ENCODE results near the gene ELP4. TPM values are rescaled to one million over a fixed set of nuclear protein-coding genes. Genes with fewer than 3 reads are reported as not detected.

The ELP4 gene
- total and polyA plus RNA-seq, 9 of the 15 experiments (the other 6 are each of a cell fraction or from before 2014, with no cell fraction given), result 24.1 to 60.3 (median 38.7) TPM

DNA sequence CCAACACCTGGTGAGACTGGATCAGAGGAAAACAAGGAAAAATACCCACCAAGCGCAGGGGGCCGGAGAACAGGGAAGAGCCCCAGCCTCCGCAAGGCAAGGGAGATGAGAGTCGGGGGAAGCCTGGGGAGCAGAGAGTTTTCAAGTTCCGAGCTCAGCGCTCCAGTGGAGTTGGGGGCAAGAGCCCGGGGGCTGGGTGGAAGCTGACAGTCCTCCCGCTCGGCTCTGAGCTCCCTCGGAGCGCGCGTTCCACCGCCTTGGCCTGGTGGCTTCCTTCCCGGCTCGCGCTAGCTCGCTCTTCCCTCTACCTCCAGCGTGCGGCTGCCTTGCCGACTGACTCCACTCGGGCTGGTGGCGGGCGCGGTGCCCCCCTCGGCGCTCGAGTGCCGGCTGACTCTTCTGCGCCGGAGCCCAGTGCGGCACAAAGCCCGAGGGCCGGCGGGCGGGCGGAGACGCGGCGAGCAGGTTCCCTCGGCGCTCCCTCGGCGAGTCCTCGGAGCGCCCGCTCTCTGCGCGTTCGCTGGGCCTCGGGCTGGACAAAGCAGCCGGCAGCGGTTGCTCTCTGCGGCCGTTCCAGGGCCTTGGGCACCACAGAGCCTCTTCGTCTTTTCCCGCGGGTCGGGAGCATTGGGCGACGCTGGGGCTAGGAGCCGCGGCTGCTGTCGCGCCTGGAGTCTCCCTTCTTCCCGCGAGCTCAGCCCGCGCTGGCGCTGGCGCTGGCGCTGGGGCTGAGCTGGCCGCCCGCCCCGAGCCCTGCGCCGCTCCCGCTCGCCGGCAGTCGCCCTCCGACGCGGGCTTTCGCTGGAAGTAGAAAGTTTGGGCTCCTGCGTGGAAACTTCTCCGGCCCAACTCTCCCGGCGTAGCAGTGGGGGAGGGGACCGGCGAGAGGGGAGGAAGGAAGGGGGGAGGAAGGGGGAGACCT is 300.6 kb downstream of the ELP4 start (continued):
- TF ChIP-seq, protein P1, sequence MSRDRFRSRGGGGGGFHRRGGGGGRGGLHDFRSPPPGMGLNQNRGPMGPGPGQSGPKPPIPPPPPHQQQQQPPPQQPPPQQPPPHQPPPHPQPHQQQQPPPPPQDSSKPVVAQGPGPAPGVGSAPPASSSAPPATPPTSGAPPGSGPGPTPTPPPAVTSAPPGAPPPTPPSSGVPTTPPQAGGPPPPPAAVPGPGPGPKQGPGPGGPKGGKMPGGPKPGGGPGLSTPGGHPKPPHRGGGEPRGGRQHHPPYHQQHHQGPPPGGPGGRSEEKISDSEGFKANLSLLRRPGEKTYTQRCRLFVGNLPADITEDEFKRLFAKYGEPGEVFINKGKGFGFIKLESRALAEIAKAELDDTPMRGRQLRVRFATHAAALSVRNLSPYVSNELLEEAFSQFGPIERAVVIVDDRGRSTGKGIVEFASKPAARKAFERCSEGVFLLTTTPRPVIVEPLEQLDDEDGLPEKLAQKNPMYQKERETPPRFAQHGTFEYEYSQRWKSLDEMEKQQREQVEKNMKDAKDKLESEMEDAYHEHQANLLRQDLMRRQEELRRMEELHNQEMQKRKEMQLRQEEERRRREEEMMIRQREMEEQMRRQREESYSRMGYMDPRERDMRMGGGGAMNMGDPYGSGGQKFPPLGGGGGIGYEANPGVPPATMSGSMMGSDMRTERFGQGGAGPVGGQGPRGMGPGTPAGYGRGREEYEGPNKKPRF (IDR thresholded peaks at IDR 0.05; ENCODE audit: low read depth, low read length), result no peak
- TF ChIP-seq SMARCC2 (IDR thresholded peaks at IDR 0.05; ENCODE audit: low read depth) (no peak), NR3C1 (CRISPR knock-in tag; IDR thresholded peaks at IDR 0.05) (no peak), JUNB (CRISPR knock-in tag; conservative IDR thresholded peaks at IDR 0.05) (no peak), PHF21A (IDR thresholded peaks at IDR 0.05; ENCODE audit: borderline replicate concordance, low read depth) (no peak), CBFA2T2 (conservative IDR thresholded peaks at IDR 0.05) (no peak), KAT7 (CRISPR knock-in tag; IDR thresholded peaks at IDR 0.05; ENCODE audit: borderline replicate concordance) (0 out of 2 replicates have a peak, but pooled peaks have one; percentile 21), SAFB2 (IDR thresholded peaks at IDR 0.05; ENCODE audit: borderline replicate concordance, low read depth, low read length, severe bottlenecking) (no peak), ZNF384 (IDR thresholded peaks at IDR 0.05; ENCODE audit: low read depth, low read length) (no peak), KDM4B (IDR thresholded peaks at IDR 0.05; ENCODE audit: borderline replicate concordance in 2 of 2, low read depth in 1 of 2) (no peak), EP400 (IDR thresholded peaks at IDR 0.05) (no peak), POLR2AphosphoS5 (IDR thresholded peaks at IDR 0.05; ENCODE audit: control insufficient read depth, insufficient read depth, low read depth, low read length) (no peak), TGIF2 (CRISPR knock-in tag; IDR thresholded peaks at IDR 0.05) (0 out of 2 replicates have a peak, but pooled peaks have one; percentile 23), ZNF165 (CRISPR knock-in tag; IDR thresholded peaks at IDR 0.05; ENCODE audit: borderline replicate concordance) (no peak), ILF3 (IDR thresholded peaks at IDR 0.05; ENCODE audit: borderline replicate concordance) (no peak), L3MBTL2 (IDR thresholded peaks at IDR 0.05) (peak; percentile 18; the same call in 1 of the 2 replicates), POLR2G (IDR thresholded peaks at IDR 0.05; ENCODE audit: low read depth, low read length) (peak; percentile 53; the same call in 1 of the 2 replicates)
- TF ChIP-seq, protein P2, sequence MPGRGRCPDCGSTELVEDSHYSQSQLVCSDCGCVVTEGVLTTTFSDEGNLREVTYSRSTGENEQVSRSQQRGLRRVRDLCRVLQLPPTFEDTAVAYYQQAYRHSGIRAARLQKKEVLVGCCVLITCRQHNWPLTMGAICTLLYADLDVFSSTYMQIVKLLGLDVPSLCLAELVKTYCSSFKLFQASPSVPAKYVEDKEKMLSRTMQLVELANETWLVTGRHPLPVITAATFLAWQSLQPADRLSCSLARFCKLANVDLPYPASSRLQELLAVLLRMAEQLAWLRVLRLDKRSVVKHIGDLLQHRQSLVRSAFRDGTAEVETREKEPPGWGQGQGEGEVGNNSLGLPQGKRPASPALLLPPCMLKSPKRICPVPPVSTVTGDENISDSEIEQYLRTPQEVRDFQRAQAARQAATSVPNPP (IDR thresholded peaks at IDR 0.05; ENCODE audit: borderline replicate concordance, insufficient read depth, insufficient read length), result no peak
- TF ChIP-seq, protein P3, sequence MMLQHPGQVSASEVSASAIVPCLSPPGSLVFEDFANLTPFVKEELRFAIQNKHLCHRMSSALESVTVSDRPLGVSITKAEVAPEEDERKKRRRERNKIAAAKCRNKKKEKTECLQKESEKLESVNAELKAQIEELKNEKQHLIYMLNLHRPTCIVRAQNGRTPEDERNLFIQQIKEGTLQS (IDR thresholded peaks at IDR 0.05), result no peak
- TF ChIP-seq, protein P3 (CRISPR knock-in tag; conservative IDR thresholded peaks at IDR 0.05), result no peak
- TF ChIP-seq, protein P4, sequence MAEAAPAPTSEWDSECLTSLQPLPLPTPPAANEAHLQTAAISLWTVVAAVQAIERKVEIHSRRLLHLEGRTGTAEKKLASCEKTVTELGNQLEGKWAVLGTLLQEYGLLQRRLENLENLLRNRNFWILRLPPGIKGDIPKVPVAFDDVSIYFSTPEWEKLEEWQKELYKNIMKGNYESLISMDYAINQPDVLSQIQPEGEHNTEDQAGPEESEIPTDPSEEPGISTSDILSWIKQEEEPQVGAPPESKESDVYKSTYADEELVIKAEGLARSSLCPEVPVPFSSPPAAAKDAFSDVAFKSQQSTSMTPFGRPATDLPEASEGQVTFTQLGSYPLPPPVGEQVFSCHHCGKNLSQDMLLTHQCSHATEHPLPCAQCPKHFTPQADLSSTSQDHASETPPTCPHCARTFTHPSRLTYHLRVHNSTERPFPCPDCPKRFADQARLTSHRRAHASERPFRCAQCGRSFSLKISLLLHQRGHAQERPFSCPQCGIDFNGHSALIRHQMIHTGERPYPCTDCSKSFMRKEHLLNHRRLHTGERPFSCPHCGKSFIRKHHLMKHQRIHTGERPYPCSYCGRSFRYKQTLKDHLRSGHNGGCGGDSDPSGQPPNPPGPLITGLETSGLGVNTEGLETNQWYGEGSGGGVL (CRISPR knock-in tag; IDR thresholded peaks at IDR 0.05), result no peak

Data from K562 (cell line).